Ramos (cell line): ENCODE results near the gene FBXL17.

Experiments
- in situ Hi-C: fragments of 300-500 bp; cut with MboI; formaldehyde crosslinking; loops from one replicate; pipeline ENCODE4 v1.14.3; 2022; ENCODE audit warnings: low sequenced_read_pairs; ENCODE audit not compliant: unreplicated experiment

The FBXL17 gene

GRCh38 chr5:108260117-108260857 is 121.6 kb downstream of the FBXL17 start:
- in situ Hi-C loops = no loop called here

- in situ Hi-C loops = no loop called here
These were observed 122.6 kb downstream of the FBXL17 start for GRCh38 chr5:108259306-108259705.

GRCh38 chr5:108257996-108258395 is 123.9 kb downstream of the FBXL17 start:
- in situ Hi-C loops = no loop called here

GRCh38 chr5:108255468-108255867 is 126.4 kb downstream of the FBXL17 start:
- in situ Hi-C loops = no loop called here

GRCh38 chr5:108251350-108251749 is 130.5 kb downstream of the FBXL17 start:
- in situ Hi-C loops = no loop called here

GRCh38 chr5:108249785-108250426 is 132.0 kb downstream of the FBXL17 start:
- in situ Hi-C loops = no loop called here

GRCh38 chr5:108249095-108249784 is 132.7 kb downstream of the FBXL17 start:
- in situ Hi-C loops = no loop called here

- in situ Hi-C loops = no loop called here
These were observed 142.7 kb downstream of the FBXL17 start for GRCh38 chr5:108238936-108239887.

GRCh38 chr5:108238461-108238860 is 143.4 kb downstream of the FBXL17 start:
- in situ Hi-C loops = no loop called here

- in situ Hi-C loops = no loop called here
These were observed 148.2 kb downstream of the FBXL17 start for GRCh38 chr5:108233617-108234155.

GRCh38 chr5:108232805-108233204 is 149.1 kb downstream of the FBXL17 start:
- in situ Hi-C loops = no loop called here

GRCh38 chr5:108222011-108222410 is 159.9 kb downstream of the FBXL17 start:
- in situ Hi-C loops = no loop called here

GRCh38 chr5:108220834-108221233 is 161.1 kb downstream of the FBXL17 start:
- in situ Hi-C loops = no loop called here

- in situ Hi-C loops = no loop called here
These were observed 165.0 kb downstream of the FBXL17 start for GRCh38 chr5:108216890-108217289.

- in situ Hi-C loops = no loop called here
These were observed 167.0 kb downstream of the FBXL17 start for GRCh38 chr5:108214857-108215256.

GRCh38 chr5:108212775-108213346 is 169.0 kb downstream of the FBXL17 start:
- in situ Hi-C loops = no loop called here

- in situ Hi-C loops = no loop called here
These were observed 175.2 kb downstream of the FBXL17 start for GRCh38 chr5:108206707-108207106.

- in situ Hi-C loops = no loop called here
These were observed 180.2 kb downstream of the FBXL17 start for GRCh38 chr5:108201721-108202120.

- in situ Hi-C loops = no loop called here
These were observed 185.6 kb downstream of the FBXL17 start for GRCh38 chr5:108196276-108196675.
